HepG2 (cell line): ENCODE data around the gene RSPH9. TPM values are rescaled to one million over a fixed set of nuclear protein-coding genes. Genes with fewer than 3 reads are reported as not detected.

Source experiments
- ARID5B ChIP-seq: IDR thresholded peaks from 2 replicates; pipeline ENCODE4 v1.4.0; 2020; ENCODE audit warnings: mild to moderate bottlenecking, missing genetic modification reagents
- GABPB1 ChIP-seq: IDR thresholded peaks from 2 replicates; pipeline ENCODE4 v1.6.1; 2016; ENCODE audit warnings: mild to moderate bottlenecking, missing genetic modification reagents, moderate library complexity, missing compliant biosample characterization
- NFYB ChIP-seq: sonication (generic); formaldehyde crosslinking; IDR thresholded peaks from 2 replicates; pipeline ENCODE4 v1.4.0; 2020; ENCODE audit warnings: missing genetic modification reagents
- NFYC ChIP-seq: IDR thresholded peaks from 2 replicates; pipeline ENCODE4 v1.6.1; 2016; ENCODE audit warnings: missing genetic modification reagents, missing compliant biosample characterization
- NKX3-1 ChIP-seq: sonication (generic); formaldehyde crosslinking; IDR thresholded peaks from 2 replicates; pipeline ENCODE4 v1.5.0; 2020; ENCODE audit warnings: missing genetic modification reagents
- NR2C2 ChIP-seq: sonication (generic); formaldehyde crosslinking; IDR thresholded peaks from 2 replicates; pipeline ENCODE4 v1.4.0; 2020; ENCODE audit warnings: missing genetic modification reagents, mild to moderate bottlenecking, moderate library complexity, borderline replicate concordance
- SAP130 ChIP-seq: IDR thresholded peaks from 2 replicates; pipeline ENCODE4 v1.6.1; 2016; ENCODE audit warnings: low read depth
- SMAD9 ChIP-seq: sonication (generic); formaldehyde crosslinking; IDR thresholded peaks from 2 replicates; pipeline ENCODE4 v1.5.1; 2020; ENCODE audit warnings: mild to moderate bottlenecking, missing genetic modification reagents
- SMC3 ChIP-seq: IDR thresholded peaks from 2 replicates; pipeline ENCODE4 v1.6.1; 2011; ENCODE audit warnings: low read length, improper control_type of control experiment
- SP2 ChIP-seq: sonication (generic); formaldehyde crosslinking; IDR thresholded peaks from 2 replicates; pipeline ENCODE4 v1.5.1; 2020; ENCODE audit warnings: mild to moderate bottlenecking, missing genetic modification reagents
- THAP11 ChIP-seq: IDR thresholded peaks from 2 replicates; pipeline ENCODE4 v1.6.1; 2016; ENCODE audit warnings: missing biosample characterization, missing genetic modification reagents
- TRIM24 ChIP-seq: sonication (generic); formaldehyde crosslinking; IDR thresholded peaks from 2 replicates; pipeline ENCODE4 v1.8.0; 2022; ENCODE audit warnings: mild to moderate bottlenecking, missing genetic modification reagents
- UBTF ChIP-seq: sonication (generic); formaldehyde crosslinking; IDR thresholded peaks from 2 replicates; pipeline ENCODE4 v1.4.0; 2020; ENCODE audit warnings: mild to moderate bottlenecking, missing genetic modification reagents
- ZNF251 ChIP-seq: sonication (generic); formaldehyde crosslinking; IDR thresholded peaks from 2 replicates; pipeline ENCODE4 v1.9.0; 2021; ENCODE audit warnings: mild to moderate bottlenecking, missing genetic modification reagents
- ZNF30 ChIP-seq: sonication (generic); formaldehyde crosslinking; IDR thresholded peaks from 2 replicates; pipeline ENCODE4 v1.5.0; 2020; ENCODE audit warnings: mild to moderate bottlenecking, missing genetic modification reagents
- ZNF33B ChIP-seq: sonication (generic); formaldehyde crosslinking; IDR thresholded peaks from 2 replicates; pipeline ENCODE4 v1.5.1; 2020; ENCODE audit warnings: mild to moderate bottlenecking, missing genetic modification reagents
- ZNF770 ChIP-seq: sonication (generic); formaldehyde crosslinking; IDR thresholded peaks from 2 replicates; pipeline ENCODE4 v1.5.0; 2020; ENCODE audit warnings: mild to moderate bottlenecking, missing genetic modification reagents
- ZNF782 ChIP-seq: sonication (generic); formaldehyde crosslinking; IDR thresholded peaks from 2 replicates; pipeline ENCODE4 v1.4.0; 2020; ENCODE audit warnings: missing genetic modification reagents, mild to moderate bottlenecking, borderline replicate concordance
- ZSCAN12 ChIP-seq: sonication (generic); formaldehyde crosslinking; IDR thresholded peaks from 2 replicates; pipeline ENCODE4 v1.9.0; 2021; ENCODE audit warnings: mild to moderate bottlenecking, missing genetic modification reagents
- ZSCAN9 ChIP-seq: IDR thresholded peaks from 2 replicates; pipeline ENCODE4 v1.6.1; 2016; ENCODE audit warnings: borderline replicate concordance
- ZZZ3 ChIP-seq: sonication (generic); formaldehyde crosslinking; IDR thresholded peaks from 2 replicates; pipeline ENCODE4 v1.4.0; 2020; ENCODE audit warnings: missing genetic modification reagents, mild to moderate bottlenecking, borderline replicate concordance
- polyA plus RNA-seq, 8 experiments: library from polyadenylated mRNA; depleted of rRNA in 3 of 8; stranded (reverse) in 7 of 8; unstranded in 1 of 8; fragments of >200 nt; fragmentation: Illumina TruSeq in 4 of 8; extraction: Trizol in 4 of 8; gene quantifications; 2 replicates each; pipeline versions ENCODE4 v1.2.1 to v1.2.3, GENCODE V29; 2011 to 2016; ENCODE audit warnings: low read depth in 4 of 8, missing spikeins in 1 of 8, mixed read lengths in 1 of 8; ENCODE audit not compliant: insufficient read depth in 1 of 8
- total RNA-seq, 5 experiments: library from RNA; depleted of rRNA; stranded (reverse); fragments of >200 nt; fragmentation: Illumina TruSeq; extraction: Trizol; gene quantifications; 2 replicates each; pipeline ENCODE4 v1.2.3, GENCODE V29; 2016; ENCODE audit warnings: low read depth in 1 of 5
- TF ChIP-seq, protein P1 (sequence below): sonication (generic); formaldehyde crosslinking; IDR thresholded peaks from 2 replicates; pipeline ENCODE4 v1.5.0; 2020; ENCODE audit warnings: missing genetic modification reagents
- TF ChIP-seq, protein P2 (sequence below): IDR thresholded peaks from 2 replicates; pipeline ENCODE4 v1.6.1; 2016; ENCODE audit warnings: low read depth, borderline replicate concordance

RSPH9 gene
- total and polyA plus RNA-seq, 2 of the 13 experiments (the other 11 are each of a cell fraction or from before 2014, with no cell fraction given) = 0.04 TPM; not detected in 1

DNA sequence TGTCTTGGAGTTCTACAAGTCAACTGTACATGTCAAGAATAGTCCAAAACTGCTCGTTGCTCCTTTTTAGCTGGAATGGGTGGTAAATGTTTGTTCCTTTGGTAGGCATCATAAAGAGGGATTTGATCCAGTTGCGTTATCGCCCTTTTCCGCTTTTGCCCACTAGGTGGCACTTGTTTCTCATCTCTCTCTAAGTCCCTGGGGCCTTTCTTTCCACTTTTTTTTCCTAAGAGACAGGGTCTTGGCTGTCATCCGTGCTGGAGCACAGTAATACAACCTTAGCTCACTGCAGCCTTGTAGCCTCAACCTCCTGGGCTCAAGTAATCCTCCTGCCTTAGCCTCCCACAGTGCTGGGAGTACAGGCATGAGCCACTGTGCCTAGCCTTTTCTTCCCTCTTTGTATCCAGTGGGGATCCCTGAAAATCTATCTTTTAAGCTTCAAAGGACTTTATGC lies 36.5 kb upstream of the RSPH9 start (continued):
- TF ChIP-seq NKX3-1 (CRISPR knock-in tag) (no peak), ZNF30 (CRISPR knock-in tag) (no peak), ZNF33B (CRISPR knock-in tag) (no peak), ARID5B (CRISPR knock-in tag) (0 out of 2 replicates have a peak, but pooled peaks have one; percentile 29), SAP130 (CRISPR knock-in tag) (0 out of 2 replicates have a peak, but pooled peaks have one; percentile 19), GABPB1 (CRISPR knock-in tag) (no peak), SMAD9 (CRISPR knock-in tag) (no peak), ZSCAN9 (CRISPR knock-in tag) (no peak), NFYB (CRISPR knock-in tag) (no peak), ZNF770 (CRISPR knock-in tag) (0 out of 2 replicates have a peak, but pooled peaks have one; percentile 31), NR2C2 (CRISPR knock-in tag) (no peak; the same call in 1 of the 2 replicates), SP2 (CRISPR knock-in tag) (no peak), ZSCAN12 (no peak), NFYC (CRISPR knock-in tag) (no peak), ZZZ3 (CRISPR knock-in tag) (no peak), ZNF782 (no peak), THAP11 (CRISPR knock-in tag) (peak; percentile 53), TRIM24 (CRISPR knock-in tag) (no peak), UBTF (CRISPR knock-in tag) (no peak), SMC3 (peak; percentile 80; the same call in 1 of the 2 replicates), ZNF251 (CRISPR knock-in tag) (no peak)
- TF ChIP-seq, protein P1, sequence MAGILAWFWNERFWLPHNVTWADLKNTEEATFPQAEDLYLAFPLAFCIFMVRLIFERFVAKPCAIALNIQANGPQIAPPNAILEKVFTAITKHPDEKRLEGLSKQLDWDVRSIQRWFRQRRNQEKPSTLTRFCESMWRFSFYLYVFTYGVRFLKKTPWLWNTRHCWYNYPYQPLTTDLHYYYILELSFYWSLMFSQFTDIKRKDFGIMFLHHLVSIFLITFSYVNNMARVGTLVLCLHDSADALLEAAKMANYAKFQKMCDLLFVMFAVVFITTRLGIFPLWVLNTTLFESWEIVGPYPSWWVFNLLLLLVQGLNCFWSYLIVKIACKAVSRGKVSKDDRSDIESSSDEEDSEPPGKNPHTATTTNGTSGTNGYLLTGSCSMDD = no peak
- TF ChIP-seq, protein P2, sequence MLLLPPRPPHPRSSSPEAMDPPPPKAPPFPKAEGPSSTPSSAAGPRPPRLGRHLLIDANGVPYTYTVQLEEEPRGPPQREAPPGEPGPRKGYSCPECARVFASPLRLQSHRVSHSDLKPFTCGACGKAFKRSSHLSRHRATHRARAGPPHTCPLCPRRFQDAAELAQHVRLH (CRISPR knock-in tag) = no peak
